Gastrocnemius medialis (tissue), 4 donors: ENCODE measurements around the gene TICAM1. TPM values are rescaled to one million over a fixed set of nuclear protein-coding genes. Genes with fewer than 3 reads are reported as not detected.

Source experiments
- ATAC-seq, 2 donors: fragments of 150-250 bp; one replicate each; pipeline ENCODE4 v1.9.1; 2016
- DNase-seq, 2 donors: peaks; one replicate each; pipeline ENCODE4 v3.0.0-alpha.2; 2019
- H3K27ac ChIP-seq, 4 donors: fragments of 200-600 bp; sonication (generic); 1 replicate in 1 of 4; 2 replicates in 3 of 4; pipeline ENCODE4 v1.5.1; 2016 to 2018; ENCODE audit warnings: mild to moderate bottlenecking in 2 of 4, moderate library complexity in 1 of 4
- H3K27me3 ChIP-seq, 3 donors: fragments of 200-600 bp; sonication (generic) in 2 of 3; 1 replicate in 1 of 3; 2 replicates in 2 of 3; pipeline versions ENCODE4 v1.5.1 to v1.6.0; 2016 to 2019; ENCODE audit warnings: mild to moderate bottlenecking in 1 of 3, moderate library complexity in 1 of 3
- H3K36me3 ChIP-seq, 2 donors: fragments of 200-600 bp; sonication (generic) in 1 of 2; one replicate each; pipeline ENCODE4 v1.5.1; 2017 to 2018
- H3K4me1 ChIP-seq, 2 donors: fragments of 200-600 bp; sonication (generic) in 1 of 2; one replicate each; pipeline ENCODE4 v1.5.1; 2016 to 2017; ENCODE audit warnings: mild to moderate bottlenecking in 2 of 2
- H3K4me3 ChIP-seq, 4 donors: fragments of 200-600 bp; sonication (generic) in 3 of 4; 1 replicate in 1 of 4; 2 replicates in 3 of 4; pipeline ENCODE4 v1.5.1; 2016 to 2019; ENCODE audit warnings: mild to moderate bottlenecking in 2 of 4
- H3K9me3 ChIP-seq, 3 donors: fragments of 200-600 bp; sonication (generic) in 2 of 3; 1 replicate in 1 of 3; 2 replicates in 2 of 3; pipeline ENCODE4 v1.5.1; 2016 to 2019
- CTCF ChIP-seq, 5 experiments: fragments of 450-650 bp in 3 of 5; fragments of 200-600 bp in 2 of 5; sonication (generic) in 2 of 5; IDR thresholded peaks in 4 of 5; conservative IDR thresholded peaks in 1 of 5; 1 replicate in 4 of 5; 2 replicates in 1 of 5; pipeline ENCODE4 v1.5.1; 2016 to 2019; ENCODE audit warnings: antibody characterized with exemption in 5 of 5, mild to moderate bottlenecking in 3 of 5, moderate library complexity in 3 of 5
- POLR2A ChIP-seq, 2 donors: fragments of 450-650 bp; IDR thresholded peaks; one replicate each; pipeline ENCODE4 v1.6.1; 2017; ENCODE audit warnings: antibody characterized with exemption in 2 of 2, mild to moderate bottlenecking in 2 of 2, moderate library complexity in 2 of 2
- in situ Hi-C, 4 donors: fragments of 200-750 bp; cut with MboI; loops; one replicate each; pipeline versions ENCODE4 v1.15.0 to v1.8.0; 2017; ENCODE audit warnings: low sequenced_read_pairs in 4 of 4
- intact Hi-C: fragments of 100-400 bp; cut with DNase I; formaldehyde crosslinking; loops from one replicate; pipeline ENCODE4 v1.15.1; 2023; ENCODE audit warnings: low total_unique reads
- total RNA-seq, 4 donors: library from RNA; depleted of rRNA; stranded (reverse); fragments of >200 nt; gene quantifications; one replicate each; pipeline versions ENCODE4 v1.1.0 to v1.2.3, GENCODE V29; 2016

Gene TICAM1
- total RNA-seq, 4 donors from 2014 or later, result 5.9 to 14.0 (median 9.0) TPM

- H3K27ac ChIP-seq, result no peak overlapping the region
- H3K27me3 ChIP-seq, result no peaks in the 10 kb centered on the region
- no peaks in the 10 kb centered on the region for H3K9me3 ChIP-seq
- in situ Hi-C loops, result no loop called here
- no peaks in the 10 kb centered on the region for H3K36me3 ChIP-seq
- DNase-seq (no peak), ATAC-seq (no peak)
- TF ChIP-seq POLR2A (IDR thresholded peaks at IDR 0.05), result no peak
- no peak for TF ChIP-seq CTCF (IDR thresholded peaks at IDR 0.05 in 4 of 5, conservative IDR thresholded peaks at IDR 0.05 in 1 of 5)
- H3K4me3 ChIP-seq, result no peak overlapping the region
- intact Hi-C loops, result loop anchor here (10.0 kb wide), 1 partner anchor 222 kb away; the partner anchor contains the start of gene SEMA6B
- H3K4me1 ChIP-seq, result no peaks in the 10 kb centered on the region
Measured at GRCh38 chr19:4776436-4777211, 54.9 kb downstream of the TICAM1 start.

GRCh38 chr19:4775627-4776152 lies 55.8 kb downstream of the TICAM1 start:
- Histone ChIP-seq H3K9me3 (no peaks in the 10 kb centered on the region), H3K36me3 (no peaks in the 10 kb centered on the region), H3K4me1 (no peaks in the 10 kb centered on the region), H3K27me3 (no peaks in the 10 kb centered on the region), H3K4me3 (no peak overlapping the region), H3K27ac (no peak overlapping the region)
- in situ Hi-C loops, result no loop called here
- ATAC-seq, result no peak
- no peak for DNase-seq
- no peak for TF ChIP-seq CTCF (IDR thresholded peaks at IDR 0.05 in 4 of 5, conservative IDR thresholded peaks at IDR 0.05 in 1 of 5)
- TF ChIP-seq POLR2A (IDR thresholded peaks at IDR 0.05), result no peak
- intact Hi-C loops, result loop anchor here (10.0 kb wide), 1 partner anchor 221 kb away; the partner anchor contains the start of gene SEMA6B

GRCh38 chr19:4774136-4774535 lies 57.4 kb downstream of the TICAM1 start:
- in situ Hi-C loops, result no loop called here
- DNase-seq, result no peak
- no peaks in the 10 kb centered on the region for H3K27me3 ChIP-seq

GRCh38 chr19:4773047-4773640 lies 58.4 kb downstream of the TICAM1 start:
- no peak for ATAC-seq
- intact Hi-C loops, result loop anchor here (2.0 to 10.0 kb wide), 2 partner anchors 66 to 218 kb away; partner anchors contain the start of gene SEMA6B
- H3K27ac ChIP-seq, result no peak overlapping the region
- in situ Hi-C loops, result no loop called here
- no peak for DNase-seq
- no peaks in the 10 kb centered on the region for H3K36me3 ChIP-seq
- no peaks in the 10 kb centered on the region for H3K27me3 ChIP-seq
- no peaks in the 10 kb centered on the region for H3K9me3 ChIP-seq
- no peak for TF ChIP-seq POLR2A (IDR thresholded peaks at IDR 0.05)
- no peak for TF ChIP-seq CTCF (IDR thresholded peaks at IDR 0.05 in 4 of 5, conservative IDR thresholded peaks at IDR 0.05 in 1 of 5)
- no peaks in the 10 kb centered on the region for H3K4me1 ChIP-seq
- no peak overlapping the region for H3K4me3 ChIP-seq

More at GRCh38 chr19:4774136-4774535, 57.4 kb downstream of the TICAM1 start:
- Histone ChIP-seq H3K4me3 (no peak overlapping the region), H3K36me3 (no peaks in the 10 kb centered on the region), H3K4me1 (no peaks in the 10 kb centered on the region), H3K9me3 (no peaks in the 10 kb centered on the region), H3K27ac (no peak overlapping the region)
- TF ChIP-seq POLR2A (IDR thresholded peaks at IDR 0.05) (no peak), CTCF (IDR thresholded peaks at IDR 0.05 in 4 of 5, conservative IDR thresholded peaks at IDR 0.05 in 1 of 5) (no peak)
- intact Hi-C loops, result loop anchor here (10.0 kb wide), 1 partner anchor 219 kb away; the partner anchor contains the start of gene SEMA6B
- ATAC-seq, result no peak
